WI38 (cell line): ENCODE data around the gene FA2H.

Source experiments
- H3K4me3 ChIP-seq: 2 replicates; pipeline ENCODE4 v1.5.1; 2011; ENCODE audit warnings: low read depth, mild to moderate bottlenecking, control low read depth, low read length
- CTCF ChIP-seq: IDR thresholded peaks from 2 replicates; pipeline ENCODE4 v1.5.1; 2012; ENCODE audit warnings: low read depth, mild to moderate bottlenecking, control low read depth, low read length

FA2H gene

GRCh38 chr16:74759564-74759963 lies 15.1 kb downstream of the FA2H start:
- no peak overlapping the region for H3K4me3 ChIP-seq
- no peak for TF ChIP-seq CTCF

GRCh38 chr16:74758801-74759200 lies 15.8 kb downstream of the FA2H start:
- no peak overlapping the region for H3K4me3 ChIP-seq
- TF ChIP-seq CTCF = no peak

- TF ChIP-seq CTCF = no peak
- no peak overlapping the region for H3K4me3 ChIP-seq
Measured at GRCh38 chr16:74757349-74757748, 17.3 kb downstream of the FA2H start.

GRCh38 chr16:74756203-74756602 lies 18.4 kb downstream of the FA2H start:
- no peak for TF ChIP-seq CTCF
- H3K4me3 ChIP-seq = no peak overlapping the region

GRCh38 chr16:74753180-74753579 lies 21.4 kb downstream of the FA2H start:
- H3K4me3 ChIP-seq = no peak overlapping the region
- no peak for TF ChIP-seq CTCF

GRCh38 chr16:74752756-74753155 lies 21.9 kb downstream of the FA2H start:
- TF ChIP-seq CTCF = no peak
- H3K4me3 ChIP-seq = no peak overlapping the region

- TF ChIP-seq CTCF = no peak
- no peak overlapping the region for H3K4me3 ChIP-seq
Measured at GRCh38 chr16:74752258-74752657, 22.4 kb downstream of the FA2H start.

GRCh38 chr16:74751658-74752057 lies 23.0 kb downstream of the FA2H start:
- no peak overlapping the region for H3K4me3 ChIP-seq
- no peak for TF ChIP-seq CTCF
